ENCODE measurements around the gene ZFPM1.

DNA sequence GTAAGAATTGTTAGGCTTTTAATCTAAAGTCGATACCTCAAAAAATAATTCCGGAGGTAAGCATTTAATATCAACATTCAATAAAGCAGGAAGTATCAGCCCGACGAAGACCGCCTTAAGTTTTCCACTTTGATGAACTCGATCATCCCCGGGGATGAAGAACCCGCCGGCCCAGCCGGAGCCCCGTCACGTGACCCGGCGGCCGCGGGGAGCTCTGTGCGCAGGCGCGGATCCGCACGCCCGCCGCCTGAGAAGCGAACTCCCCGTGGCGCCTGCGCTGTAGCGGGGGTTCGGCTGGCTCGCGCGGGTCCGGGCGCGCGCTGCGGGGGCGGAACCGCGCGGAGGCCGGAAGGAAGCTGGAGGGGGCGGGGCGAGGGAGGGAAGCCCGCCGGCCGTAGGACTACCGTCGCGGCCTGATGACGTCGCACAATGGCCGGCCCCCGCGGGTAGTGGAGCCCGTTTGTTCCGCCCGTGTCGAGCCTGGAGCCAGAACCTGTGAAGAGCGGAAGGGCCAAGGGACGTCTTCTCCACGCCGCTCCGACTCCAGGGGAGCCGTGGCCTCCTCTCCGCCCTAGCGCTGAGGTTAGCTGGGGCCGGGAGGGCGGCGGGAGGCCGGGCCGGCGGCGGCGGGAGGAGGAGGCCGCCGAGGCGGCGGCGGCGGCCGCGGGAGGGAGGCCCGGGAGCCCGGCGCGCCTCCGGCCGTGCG lies 117.1 kb downstream of the ZFPM1 start, which contains the start of gene ZC3H18:
- TF ChIP-seq, protein P1, sequence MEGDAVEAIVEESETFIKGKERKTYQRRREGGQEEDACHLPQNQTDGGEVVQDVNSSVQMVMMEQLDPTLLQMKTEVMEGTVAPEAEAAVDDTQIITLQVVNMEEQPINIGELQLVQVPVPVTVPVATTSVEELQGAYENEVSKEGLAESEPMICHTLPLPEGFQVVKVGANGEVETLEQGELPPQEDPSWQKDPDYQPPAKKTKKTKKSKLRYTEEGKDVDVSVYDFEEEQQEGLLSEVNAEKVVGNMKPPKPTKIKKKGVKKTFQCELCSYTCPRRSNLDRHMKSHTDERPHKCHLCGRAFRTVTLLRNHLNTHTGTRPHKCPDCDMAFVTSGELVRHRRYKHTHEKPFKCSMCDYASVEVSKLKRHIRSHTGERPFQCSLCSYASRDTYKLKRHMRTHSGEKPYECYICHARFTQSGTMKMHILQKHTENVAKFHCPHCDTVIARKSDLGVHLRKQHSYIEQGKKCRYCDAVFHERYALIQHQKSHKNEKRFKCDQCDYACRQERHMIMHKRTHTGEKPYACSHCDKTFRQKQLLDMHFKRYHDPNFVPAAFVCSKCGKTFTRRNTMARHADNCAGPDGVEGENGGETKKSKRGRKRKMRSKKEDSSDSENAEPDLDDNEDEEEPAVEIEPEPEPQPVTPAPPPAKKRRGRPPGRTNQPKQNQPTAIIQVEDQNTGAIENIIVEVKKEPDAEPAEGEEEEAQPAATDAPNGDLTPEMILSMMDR (conservative IDR thresholded peaks at IDR 0.05; ENCODE audit: low read length): no peak
- TF ChIP-seq EZH2phosphoT487 (IDR thresholded peaks at IDR 0.05; ENCODE audit: borderline replicate concordance, low read depth, low read length): no peak

Measured in OCI-LY7 (cell line).